HG02642 (cell line): Measurements from ENCODE around the gene SLC5A11.

Experiments used
- ATAC-seq: cut with Tn5 transposase; IDR thresholded peaks from one replicate; pipeline ENCODE4 v1.9.1; 2021; ENCODE audit warnings: mild to moderate bottlenecking; ENCODE audit not compliant: unreplicated experiment, poor library complexity

The SLC5A11 gene

GRCh38 chr16:24915019-24915418, 69.3 kb downstream of the SLC5A11 start:
- ATAC-seq = no peak

DNA sequence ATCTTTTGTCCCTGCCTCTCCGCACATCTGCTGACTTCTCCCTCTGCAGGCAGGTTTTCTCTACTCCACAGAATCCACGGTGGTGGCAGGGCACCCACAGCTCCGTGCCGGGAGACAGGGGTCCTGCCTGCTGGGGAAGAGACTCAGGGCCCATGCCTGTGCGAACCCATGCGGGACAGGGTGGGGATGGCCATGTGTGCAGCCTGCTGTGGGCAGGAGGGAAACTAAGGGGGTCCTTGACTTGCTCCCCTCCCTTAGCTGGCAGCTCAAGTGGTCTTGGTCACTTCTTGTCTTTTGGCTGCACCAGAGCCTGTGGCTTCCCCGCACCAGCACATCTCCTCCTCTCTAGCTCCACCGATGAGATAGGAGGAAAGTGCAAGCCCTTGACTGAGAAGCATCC, 69.8 kb downstream of the SLC5A11 start:
- no peak for ATAC-seq

GRCh38 chr16:24917236-24917635, 71.5 kb downstream of the SLC5A11 start:
- no peak for ATAC-seq

DNA sequence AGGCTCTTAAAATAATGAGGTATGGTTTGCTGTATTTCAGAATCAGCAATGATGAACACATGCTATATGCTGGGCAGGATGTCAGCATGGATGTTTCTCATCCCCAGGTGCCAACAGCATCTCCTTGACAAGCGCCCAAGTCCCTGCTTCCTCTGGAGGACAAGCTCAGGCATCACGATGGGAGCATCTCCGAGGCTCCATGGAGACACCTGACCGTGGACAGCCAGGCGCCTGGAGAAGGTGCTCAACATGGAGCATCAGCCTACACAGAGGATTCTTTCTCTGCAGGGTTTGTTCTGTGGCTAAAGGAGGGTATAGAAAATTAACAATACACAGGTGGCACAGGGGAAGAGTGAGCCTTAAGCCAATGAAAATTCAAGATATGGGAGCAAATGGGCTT, 72.1 kb downstream of the SLC5A11 start:
- no peak for ATAC-seq

DNA sequence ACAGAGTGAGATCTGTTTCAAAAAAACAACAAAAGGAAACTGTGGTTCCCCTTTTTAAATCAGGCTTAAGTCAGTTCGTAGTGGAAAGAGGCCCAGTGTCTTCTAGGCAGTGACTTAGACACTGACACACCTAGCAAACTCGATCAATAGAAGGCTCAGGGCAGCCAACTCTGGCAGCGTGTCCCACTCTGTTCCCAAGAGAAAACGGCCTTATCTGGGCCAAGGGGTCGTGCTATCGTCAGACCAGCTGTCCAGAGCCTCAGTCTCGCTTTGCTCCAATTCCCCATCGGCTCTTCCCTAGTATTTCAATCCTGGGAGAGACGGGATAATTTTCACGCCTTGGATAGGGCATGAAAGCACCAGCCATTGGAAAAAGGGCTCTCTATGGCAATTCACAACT, 72.9 kb downstream of the SLC5A11 start:
- no peak for ATAC-seq

- ATAC-seq = no peak
Observed at GRCh38 chr16:24919536-24919935, 73.8 kb downstream of the SLC5A11 start.

- ATAC-seq = no peak
Observed at GRCh38 chr16:24920568-24920967, 74.8 kb downstream of the SLC5A11 start.

GRCh38 chr16:24921229-24921628, 75.5 kb downstream of the SLC5A11 start:
- ATAC-seq = no peak

- no peak for ATAC-seq
Observed at GRCh38 chr16:24925163-24925562, 79.4 kb downstream of the SLC5A11 start.

DNA sequence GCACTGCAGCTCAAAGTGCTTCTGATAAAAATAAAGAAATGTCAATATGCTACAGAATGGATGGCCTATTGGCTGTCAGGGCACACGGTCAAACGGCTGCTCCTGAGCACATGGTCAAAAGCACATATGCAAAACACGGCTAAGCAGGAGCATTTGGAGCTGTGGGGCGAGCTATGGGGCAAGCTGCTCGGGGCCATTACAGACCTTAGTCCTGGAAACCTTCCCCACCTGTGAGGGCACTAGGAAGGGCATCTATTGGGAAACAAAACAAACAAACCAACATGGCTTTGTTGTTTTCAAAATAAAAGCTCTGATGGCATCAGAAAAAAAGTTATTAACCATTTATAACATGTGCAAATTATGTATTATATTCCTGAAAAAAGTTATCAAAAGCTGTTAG, 83.6 kb downstream of the SLC5A11 start:
- no peak for ATAC-seq

DNA sequence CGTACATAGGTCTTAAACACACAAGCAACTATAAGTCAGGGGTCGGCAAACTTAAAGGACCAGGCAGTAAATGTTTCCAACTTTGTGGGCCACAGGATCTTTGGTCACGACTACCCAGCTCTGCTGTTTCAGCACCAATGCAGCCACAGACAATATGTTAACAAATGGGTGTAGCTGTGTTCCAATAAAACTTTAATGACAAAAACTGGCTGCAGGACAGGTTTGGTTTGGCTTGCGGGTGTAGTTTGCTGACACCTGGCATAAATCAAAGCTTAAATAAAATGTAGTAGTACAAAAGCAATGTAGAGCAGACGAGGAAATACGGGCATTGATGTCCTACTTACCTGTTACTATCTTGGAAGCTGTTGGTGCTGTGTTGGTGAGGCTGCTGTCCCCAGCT, 84.7 kb downstream of the SLC5A11 start:
- ATAC-seq = no peak

DNA sequence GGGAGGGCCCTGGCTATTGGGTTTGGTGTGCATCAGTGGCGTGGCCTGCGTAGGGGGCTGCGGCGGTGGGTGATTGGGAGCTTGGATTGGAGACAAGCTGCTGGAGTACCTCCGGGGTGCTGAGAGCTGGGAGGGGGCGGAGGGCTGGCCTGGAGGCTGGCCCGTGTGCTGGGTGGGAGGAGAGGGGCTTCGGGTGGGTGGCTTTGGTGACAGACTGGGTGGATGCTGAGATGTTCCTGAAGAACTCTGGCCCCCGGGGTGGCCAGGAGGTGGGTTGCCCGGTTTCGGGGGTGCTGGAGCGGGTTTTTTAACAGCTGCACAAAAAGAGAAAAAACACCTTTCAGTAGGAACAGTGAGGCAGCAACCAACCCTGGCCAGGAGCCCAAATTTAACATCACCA, 85.3 kb downstream of the SLC5A11 start:
- ATAC-seq = no peak

GRCh38 chr16:24935336-24935735, 89.6 kb downstream of the SLC5A11 start:
- ATAC-seq = no peak

GRCh38 chr16:24936151-24936550, 90.4 kb downstream of the SLC5A11 start:
- no peak for ATAC-seq

GRCh38 chr16:24939224-24939623, 93.5 kb downstream of the SLC5A11 start:
- ATAC-seq = no peak

DNA sequence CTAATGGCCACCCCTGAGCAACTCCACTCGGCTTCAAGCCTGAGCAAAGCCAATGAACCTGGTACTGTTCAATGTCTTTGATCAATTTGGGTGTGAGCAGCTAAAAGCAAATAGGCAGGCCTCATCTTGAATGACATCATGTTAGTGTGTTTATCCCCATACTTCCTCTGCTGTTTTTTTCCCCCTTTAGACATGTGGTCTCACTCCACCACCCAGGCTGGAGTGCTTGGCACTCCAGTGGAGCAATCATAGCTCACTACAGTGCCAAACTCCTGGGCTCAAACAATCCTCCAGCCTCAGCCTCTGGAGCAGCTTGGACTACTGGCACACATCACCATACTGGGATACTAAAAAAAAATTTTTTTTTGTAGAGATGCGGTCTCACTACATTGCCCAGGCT, 94.0 kb downstream of the SLC5A11 start:
- no peak for ATAC-seq

GRCh38 chr16:24943471-24943870, 97.7 kb downstream of the SLC5A11 start:
- ATAC-seq = no peak

- no peak for ATAC-seq
Observed at GRCh38 chr16:24944206-24944605, 98.4 kb downstream of the SLC5A11 start.

DNA sequence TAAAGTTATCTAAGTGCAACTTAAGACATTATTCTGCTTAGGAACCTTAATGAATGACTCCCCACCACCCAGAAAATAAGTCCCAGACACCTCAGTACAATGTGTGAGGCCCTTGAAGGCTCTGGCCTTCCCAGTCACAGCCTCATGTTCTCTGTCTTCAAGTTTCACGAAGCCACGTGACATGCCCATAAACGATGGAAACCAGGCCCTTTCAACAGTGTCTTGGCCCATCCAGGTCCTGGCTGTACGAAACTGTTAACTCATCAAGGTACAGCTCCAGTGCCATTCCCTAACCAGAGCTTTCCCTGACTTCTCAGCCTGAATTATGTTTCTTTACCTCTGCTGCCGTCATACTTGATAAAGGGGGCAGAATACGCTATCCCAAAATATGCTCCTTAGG, 100.4 kb downstream of the SLC5A11 start:
- ATAC-seq = no peak

GRCh38 chr16:24950275-24950674, 104.5 kb downstream of the SLC5A11 start:
- ATAC-seq = no peak

DNA sequence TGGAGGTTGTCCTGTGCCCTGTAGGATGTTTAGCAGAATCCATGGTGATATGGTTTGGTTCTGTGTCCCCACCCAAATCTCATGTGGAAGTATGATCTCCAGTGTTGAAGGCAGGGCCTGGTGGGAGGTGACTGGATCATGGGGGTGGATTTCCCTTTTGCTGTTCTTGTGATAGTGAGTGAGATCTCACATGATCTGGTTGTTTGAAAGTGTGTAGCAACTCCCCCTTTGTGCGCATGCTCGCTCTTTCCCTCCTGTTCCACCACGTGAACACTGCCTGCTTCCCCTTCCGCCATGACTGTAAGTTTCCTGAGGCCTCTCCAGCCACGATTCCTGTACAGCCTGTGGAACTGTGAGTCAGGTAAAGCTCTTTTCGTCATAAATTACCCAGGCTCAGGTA, 107.5 kb downstream of the SLC5A11 start:
- ATAC-seq = no peak

- no peak for ATAC-seq
Observed at GRCh38 chr16:24953721-24954120, 108.0 kb downstream of the SLC5A11 start.

DNA sequence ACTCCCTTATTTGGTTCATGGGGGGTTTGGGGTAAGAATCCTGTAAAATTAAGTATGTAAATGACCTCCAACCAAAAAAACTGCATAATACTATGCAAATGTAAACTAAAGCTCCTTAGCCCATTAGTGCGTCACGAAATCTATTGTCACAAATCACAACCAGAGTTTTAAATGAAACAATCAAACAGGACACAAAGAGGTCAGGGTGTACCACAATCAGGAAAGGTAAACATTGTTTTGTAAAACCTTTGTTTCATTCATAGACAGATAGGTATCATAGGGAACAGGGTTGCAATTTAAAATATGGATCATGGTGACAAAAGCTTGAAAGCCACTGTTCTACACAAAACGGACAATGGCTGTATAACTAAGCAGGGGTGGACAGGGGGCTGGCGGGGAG, 108.4 kb downstream of the SLC5A11 start:
- no peak for ATAC-seq
